KMS-11 (cell line): ENCODE data around the gene NFE2.

Experiments
- H2AFZ ChIP-seq: fragments of 200-600 bp; sonication (generic); 2 replicates; pipeline ENCODE4 v1.6.1; 2016; ENCODE audit warnings: antibody characterized with exemption, mixed run types, low read depth
- H3K27ac ChIP-seq: fragments of 200-600 bp; sonication (generic); 2 replicates; pipeline ENCODE4 v1.6.1; 2016; ENCODE audit warnings: mild to moderate bottlenecking, mixed run types
- H3K27me3 ChIP-seq: fragments of 200-600 bp; sonication (generic); 2 replicates; pipeline ENCODE4 v1.6.1; 2017; ENCODE audit warnings: mild to moderate bottlenecking, low read depth, mixed run types, moderate library complexity; ENCODE audit not compliant: insufficient read depth
- H3K36me3 ChIP-seq: fragments of 200-600 bp; sonication (generic); 2 replicates; pipeline ENCODE4 v1.6.1; 2017; ENCODE audit warnings: mild to moderate bottlenecking, mixed run types; ENCODE audit not compliant: insufficient read depth
- H3K4me1 ChIP-seq: fragments of 200-600 bp; sonication (generic); 2 replicates; pipeline ENCODE4 v1.6.1; 2016; ENCODE audit warnings: mild to moderate bottlenecking, low read depth, mixed run types; ENCODE audit not compliant: poor library complexity, severe bottlenecking
- H3K4me2 ChIP-seq: fragments of 200-600 bp; sonication (generic); 2 replicates; pipeline ENCODE4 v1.7.0; 2016; ENCODE audit warnings: mild to moderate bottlenecking, mixed run types
- H3K4me3 ChIP-seq: fragments of 200-600 bp; sonication (generic); IDR thresholded peaks from 2 replicates; pipeline ENCODE4 v1.6.1; 2017; ENCODE audit warnings: low read depth, low read length, mixed read lengths; ENCODE audit not compliant: insufficient read depth
- H3K79me2 ChIP-seq: fragments of 200-600 bp; sonication (generic); 2 replicates; pipeline ENCODE4 v1.6.1; 2016; ENCODE audit warnings: low read depth, mixed run types; ENCODE audit not compliant: insufficient read depth
- H3K9ac ChIP-seq: fragments of 200-600 bp; sonication (generic); 2 replicates; pipeline ENCODE4 v1.6.1; 2016; ENCODE audit warnings: mild to moderate bottlenecking, mixed run types
- H4K20me1 ChIP-seq: fragments of 200-600 bp; sonication (generic); 2 replicates; pipeline ENCODE4 v1.6.1; 2016; ENCODE audit warnings: mild to moderate bottlenecking, mixed run types; ENCODE audit not compliant: insufficient read depth
- TF ChIP-seq, protein P1 (sequence below): fragments of 200-600 bp; sonication (generic); conservative IDR thresholded peaks from 2 replicates; pipeline ENCODE4 v1.6.1; 2017; ENCODE audit warnings: low read depth, mild to moderate bottlenecking, antibody characterized with exemption, low read length, moderate library complexity, mixed read lengths

Gene NFE2

DNA sequence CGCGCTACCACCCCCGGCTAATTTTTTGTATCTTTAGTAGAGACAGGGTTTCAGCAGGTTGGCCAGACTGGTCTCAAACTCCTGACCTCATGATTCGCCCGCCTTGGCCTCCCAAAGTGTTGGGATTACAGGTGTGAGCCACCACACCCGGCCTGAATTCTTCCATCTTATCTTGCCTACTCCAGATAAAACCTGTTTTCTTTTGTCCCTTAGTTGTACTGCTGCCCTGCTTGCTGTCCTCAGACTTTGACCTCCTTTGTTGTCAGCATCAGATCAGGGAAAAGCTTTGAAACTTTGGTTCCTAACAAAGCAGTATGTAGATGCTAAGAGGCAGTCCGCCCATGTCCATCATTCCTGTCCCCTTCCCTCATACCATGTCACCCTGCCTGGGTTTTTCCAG is 40.0 kb upstream of the NFE2 start:
- Histone ChIP-seq H3K4me2 (no peak overlapping the region), H3K27me3 (no peaks in the 10 kb centered on the region), H3K79me2 (no peaks in the 10 kb centered on the region; the same call in 1 of the 2 replicates), H3K27ac (no peak overlapping the region), H3K4me3 (no peak overlapping the region), H3K4me1 (no peaks in the 10 kb centered on the region), H2AFZ (no peak overlapping the region), H4K20me1 (0 out of 2 replicates have a peak, but pooled peaks cover 4% of the 10 kb centered on the region), H3K36me3 (peaks cover 7% of the 10 kb centered on the region; the same call in 1 of the 2 replicates), H3K9ac (no peak overlapping the region)
- TF ChIP-seq, protein P1, sequence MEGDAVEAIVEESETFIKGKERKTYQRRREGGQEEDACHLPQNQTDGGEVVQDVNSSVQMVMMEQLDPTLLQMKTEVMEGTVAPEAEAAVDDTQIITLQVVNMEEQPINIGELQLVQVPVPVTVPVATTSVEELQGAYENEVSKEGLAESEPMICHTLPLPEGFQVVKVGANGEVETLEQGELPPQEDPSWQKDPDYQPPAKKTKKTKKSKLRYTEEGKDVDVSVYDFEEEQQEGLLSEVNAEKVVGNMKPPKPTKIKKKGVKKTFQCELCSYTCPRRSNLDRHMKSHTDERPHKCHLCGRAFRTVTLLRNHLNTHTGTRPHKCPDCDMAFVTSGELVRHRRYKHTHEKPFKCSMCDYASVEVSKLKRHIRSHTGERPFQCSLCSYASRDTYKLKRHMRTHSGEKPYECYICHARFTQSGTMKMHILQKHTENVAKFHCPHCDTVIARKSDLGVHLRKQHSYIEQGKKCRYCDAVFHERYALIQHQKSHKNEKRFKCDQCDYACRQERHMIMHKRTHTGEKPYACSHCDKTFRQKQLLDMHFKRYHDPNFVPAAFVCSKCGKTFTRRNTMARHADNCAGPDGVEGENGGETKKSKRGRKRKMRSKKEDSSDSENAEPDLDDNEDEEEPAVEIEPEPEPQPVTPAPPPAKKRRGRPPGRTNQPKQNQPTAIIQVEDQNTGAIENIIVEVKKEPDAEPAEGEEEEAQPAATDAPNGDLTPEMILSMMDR: no peak

- Histone ChIP-seq H3K27ac (no peak overlapping the region), H3K4me1 (no peaks in the 10 kb centered on the region), H4K20me1 (0 out of 2 replicates have a peak, but pooled peaks cover 4% of the 10 kb centered on the region), H3K9ac (no peak overlapping the region), H2AFZ (no peak overlapping the region), H3K36me3 (peaks cover 7% of the 10 kb centered on the region; the same call in 1 of the 2 replicates), H3K27me3 (no peaks in the 10 kb centered on the region), H3K79me2 (no peaks in the 10 kb centered on the region; the same call in 1 of the 2 replicates), H3K4me2 (no peak overlapping the region), H3K4me3 (no peak overlapping the region)
- TF ChIP-seq, protein P1: no peak
These were observed 38.0 kb upstream of the NFE2 start for GRCh38 chr12:54338698-54339296.

DNA sequence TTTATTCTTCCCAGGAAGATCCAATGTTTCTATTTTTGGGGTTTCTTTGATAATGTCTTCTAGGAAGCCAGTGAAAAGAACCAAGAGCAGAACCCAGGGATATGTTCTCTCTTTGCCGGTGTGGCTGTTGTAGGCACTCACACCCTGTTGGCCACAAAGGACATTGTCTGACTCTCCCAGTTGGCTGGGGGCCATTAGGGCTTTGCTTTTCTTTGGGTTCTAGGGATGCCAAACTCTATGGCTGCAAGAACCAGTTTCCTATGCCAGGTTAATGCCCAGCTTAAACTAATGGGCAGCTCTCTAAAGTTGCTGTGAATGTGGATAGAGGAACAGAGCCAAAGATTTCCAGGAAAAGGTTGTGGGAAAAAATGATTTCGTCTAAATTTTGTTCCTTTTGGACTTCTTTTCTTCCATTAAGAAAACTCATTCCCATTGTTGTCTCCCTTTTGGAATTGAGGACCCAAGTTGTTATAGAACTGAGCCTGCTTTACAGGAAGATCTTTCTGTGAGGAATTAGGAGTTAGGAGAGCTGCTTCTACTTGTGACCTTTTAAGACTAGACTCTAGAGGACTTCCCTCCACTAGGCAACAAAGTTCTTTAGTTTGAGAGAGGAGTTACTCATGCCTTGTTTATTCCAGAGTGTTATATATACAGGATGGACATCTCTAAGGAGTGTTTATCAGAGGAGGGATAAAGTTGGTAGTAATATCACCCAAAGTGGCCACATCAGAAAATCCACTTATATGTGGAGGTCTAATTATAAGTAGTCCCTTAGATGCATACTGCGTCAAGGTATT is 37.2 kb upstream of the NFE2 start:
- H3K36me3 ChIP-seq: peaks cover 3% of the 10 kb centered on the region; the same call in 1 of the 2 replicates
- no peaks in the 10 kb centered on the region for H3K27me3 ChIP-seq
- TF ChIP-seq, protein P1: no peak
- H3K4me3 ChIP-seq: no peak overlapping the region
- no peaks in the 10 kb centered on the region for H3K4me1 ChIP-seq
- no peak overlapping the region for H3K27ac ChIP-seq
- H3K4me2 ChIP-seq: no peak overlapping the region
- H2AFZ ChIP-seq: no peak overlapping the region
- no peaks in the 10 kb centered on the region; the same call in 1 of the 2 replicates for H3K79me2 ChIP-seq
- 0 out of 2 replicates have a peak, but pooled peaks cover 4% of the 10 kb centered on the region for H4K20me1 ChIP-seq
- H3K9ac ChIP-seq: no peak overlapping the region

DNA sequence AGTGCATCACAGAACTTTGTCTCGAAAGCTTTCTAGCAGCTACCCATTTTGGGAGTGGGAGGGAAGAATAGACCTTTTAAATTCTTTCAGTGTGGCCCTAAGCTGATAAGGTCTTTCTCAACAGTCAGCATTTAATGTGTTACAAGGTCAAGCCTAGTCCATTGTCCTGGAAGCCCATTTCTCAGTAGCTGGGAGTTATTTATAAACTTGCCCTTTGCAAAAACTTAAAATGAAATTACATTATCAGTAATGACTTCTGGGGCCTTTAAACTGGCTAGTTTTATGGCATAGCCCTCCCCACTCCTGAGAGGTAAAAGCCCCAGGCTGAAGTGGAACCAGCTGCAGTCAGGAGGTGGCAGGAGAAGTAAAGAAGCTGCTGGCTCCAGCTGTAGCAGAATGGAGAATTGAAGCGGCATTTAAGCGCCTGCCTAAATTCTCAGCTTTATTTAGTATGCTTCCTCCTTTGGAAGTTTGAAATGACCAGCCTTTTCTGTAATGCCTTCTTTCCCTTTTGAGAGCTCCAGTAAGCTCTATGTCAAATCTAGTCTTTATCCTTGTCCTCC is 36.5 kb upstream of the NFE2 start:
- Histone ChIP-seq H3K27ac (no peak overlapping the region), H3K36me3 (no peaks in the 10 kb centered on the region; the same call in 1 of the 2 replicates), H3K9ac (no peak overlapping the region), H3K79me2 (peaks cover 2% of the 10 kb centered on the region; the same call in 1 of the 2 replicates), H3K4me2 (no peak overlapping the region), H3K27me3 (no peaks in the 10 kb centered on the region), H3K4me1 (no peaks in the 10 kb centered on the region), H3K4me3 (no peak overlapping the region), H4K20me1 (0 out of 2 replicates have a peak, but pooled peaks cover 4% of the 10 kb centered on the region), H2AFZ (no peak overlapping the region)
- TF ChIP-seq, protein P1: no peak
